Large intestine (tissue), 1 donor: ENCODE measurements around the gene NQO2. TPM values are rescaled to one million over a fixed set of nuclear protein-coding genes. Genes with fewer than 3 reads are reported as not detected.

ENCODE experiments used
- polyA plus RNA-seq: library from polyadenylated mRNA; unstranded; fragments of 120-200 nt; gene quantifications from one replicate; pipeline ENCODE4 v1.2.1, GENCODE V29; 2013

NQO2 gene
- polyA plus RNA-seq, 1 donor = 21.1 TPM

Other genes with a start within 250 kb of the NQO2 start
- 0.48 TPM for gene MYLK4, start 249.0 kb upstream of the NQO2 start, polyA plus RNA-seq
- gene WRNIP1, start 234.5 kb upstream of the NQO2 start, polyA plus RNA-seq = 40.4 TPM
- 90.1 TPM for gene SERPINB1, start 158.0 kb upstream of the NQO2 start, polyA plus RNA-seq
- 13.8 TPM for gene SERPINB9, start 96.6 kb upstream of the NQO2 start, polyA plus RNA-seq
- 279 TPM for gene SERPINB6, start 28.3 kb upstream of the NQO2 start, polyA plus RNA-seq
- 32.2 TPM for gene RIPK1, start 68.6 kb downstream of the NQO2 start, polyA plus RNA-seq
- 77.9 TPM for gene BPHL, start 118.8 kb downstream of the NQO2 start, polyA plus RNA-seq
- 103 TPM for gene TUBB2A, start 157.7 kb downstream of the NQO2 start, polyA plus RNA-seq
- 54.3 TPM for gene TUBB2B, start 227.8 kb downstream of the NQO2 start, polyA plus RNA-seq